Breast epithelium (tissue), 3 donors: Measurements from ENCODE around the gene MON1A.

Experiments used
- POLR2A ChIP-seq: fragments of 450-650 bp; IDR thresholded peaks from one replicate; pipeline ENCODE4 v1.6.1; 2016; ENCODE audit warnings: antibody characterized with exemption, mild to moderate bottlenecking, moderate library complexity
- POLR2AphosphoS5 ChIP-seq, 3 donors: sonication (generic); formaldehyde crosslinking; IDR thresholded peaks; one replicate each; pipeline ENCODE4 v1.6.1; 2017; ENCODE audit warnings: antibody characterized with exemption in 3 of 3
- TF ChIP-seq, protein P1 (sequence below), 3 donors: fragments of 450-650 bp; IDR thresholded peaks; one replicate each; pipeline ENCODE4 v1.5.1; 2016 to 2017; ENCODE audit warnings: antibody characterized with exemption in 3 of 3, mild to moderate bottlenecking in 3 of 3, moderate library complexity in 3 of 3

DNA sequence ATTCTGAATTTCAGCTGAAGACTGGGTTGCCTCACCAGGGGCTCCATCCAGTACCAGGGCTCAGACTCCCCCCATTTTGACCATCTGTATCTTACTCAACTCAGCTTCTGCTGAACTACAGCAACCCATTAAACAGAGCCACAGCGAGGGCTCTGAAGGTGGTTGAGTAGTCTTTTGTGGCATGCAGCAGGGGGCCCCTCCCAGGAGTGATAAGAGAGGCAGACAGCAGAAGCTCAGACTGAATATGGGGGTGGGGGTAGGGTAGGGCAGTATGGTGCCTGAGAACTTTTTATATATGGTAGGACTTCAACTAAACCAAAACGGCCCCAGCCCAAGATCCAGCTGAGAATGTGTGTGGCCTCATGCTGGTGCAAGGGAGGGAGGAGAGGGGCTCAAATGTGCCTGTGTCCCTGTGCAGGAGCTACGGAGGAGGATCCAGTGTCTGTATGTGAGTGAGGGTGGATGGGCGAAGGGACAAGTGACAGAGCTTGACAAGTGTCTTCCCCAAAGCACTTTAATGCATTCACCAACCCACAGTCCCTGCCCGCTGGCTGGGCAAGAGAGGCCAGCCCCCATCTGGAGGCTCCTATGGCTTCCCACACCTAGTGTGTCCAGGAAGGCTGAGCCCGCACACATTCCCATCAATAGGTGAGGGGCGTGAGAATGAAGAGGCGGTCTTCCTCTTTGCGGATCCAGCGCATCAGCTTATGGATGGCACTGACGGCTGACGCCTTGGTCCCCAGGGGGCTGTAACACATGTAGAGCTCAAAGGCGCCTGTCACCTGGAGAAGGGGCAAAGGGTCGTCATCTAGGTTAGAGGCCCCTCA is 21.0 kb downstream of the MON1A start:
- TF ChIP-seq, protein P1, sequence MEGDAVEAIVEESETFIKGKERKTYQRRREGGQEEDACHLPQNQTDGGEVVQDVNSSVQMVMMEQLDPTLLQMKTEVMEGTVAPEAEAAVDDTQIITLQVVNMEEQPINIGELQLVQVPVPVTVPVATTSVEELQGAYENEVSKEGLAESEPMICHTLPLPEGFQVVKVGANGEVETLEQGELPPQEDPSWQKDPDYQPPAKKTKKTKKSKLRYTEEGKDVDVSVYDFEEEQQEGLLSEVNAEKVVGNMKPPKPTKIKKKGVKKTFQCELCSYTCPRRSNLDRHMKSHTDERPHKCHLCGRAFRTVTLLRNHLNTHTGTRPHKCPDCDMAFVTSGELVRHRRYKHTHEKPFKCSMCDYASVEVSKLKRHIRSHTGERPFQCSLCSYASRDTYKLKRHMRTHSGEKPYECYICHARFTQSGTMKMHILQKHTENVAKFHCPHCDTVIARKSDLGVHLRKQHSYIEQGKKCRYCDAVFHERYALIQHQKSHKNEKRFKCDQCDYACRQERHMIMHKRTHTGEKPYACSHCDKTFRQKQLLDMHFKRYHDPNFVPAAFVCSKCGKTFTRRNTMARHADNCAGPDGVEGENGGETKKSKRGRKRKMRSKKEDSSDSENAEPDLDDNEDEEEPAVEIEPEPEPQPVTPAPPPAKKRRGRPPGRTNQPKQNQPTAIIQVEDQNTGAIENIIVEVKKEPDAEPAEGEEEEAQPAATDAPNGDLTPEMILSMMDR (IDR thresholded peaks at IDR 0.05): no peak
- TF ChIP-seq POLR2AphosphoS5 (IDR thresholded peaks at IDR 0.05): no peak
- TF ChIP-seq POLR2A: no peak
